Raji (cell line): ENCODE results near the gene KRTAP10-2.
"Not testable (repeated sequence)": the region's sequence is repeated elsewhere in the genome, so short reads cannot be mapped to it uniquely, and the experiment has no call there.

Source experiments
- POLR2A ChIP-seq: IDR thresholded peaks from 2 replicates; pipeline ENCODE4 v1.6.1; 2011; ENCODE audit warnings: low read depth, low read length, control low read depth; ENCODE audit not compliant: insufficient read depth

Gene KRTAP10-2

GRCh38 chr21:44551340-44551961 lies at the start of gene KRTAP10-2:
TSS of gene KRTAP10-2 (minus strand) at chr21:44551505. CDS start at chr21:44551458, 47 bp downstream.
- TF ChIP-seq POLR2A = no peak

- not testable (repeated sequence) for TF ChIP-seq POLR2A
Measured at GRCh38 chr21:44600118-44600978, 49.0 kb upstream of the KRTAP10-2 start, which contains the start of gene KRTAP10-7. TSS of gene KRTAP10-7 (plus strand) at chr21:44600597. CDS start at chr21:44600622, 25 bp downstream.

- no peak for TF ChIP-seq POLR2A
Measured at GRCh38 chr21:44599264-44600029, 48.1 kb upstream of the KRTAP10-2 start.

GRCh38 chr21:44598061-44598460 lies 46.8 kb upstream of the KRTAP10-2 start:
- TF ChIP-seq POLR2A = no peak

- no peak for TF ChIP-seq POLR2A
Measured at GRCh38 chr21:44596068-44596725, 44.9 kb upstream of the KRTAP10-2 start.

GRCh38 chr21:44595524-44595923 lies 44.2 kb upstream of the KRTAP10-2 start:
- TF ChIP-seq POLR2A = no peak

- no peak for TF ChIP-seq POLR2A
Measured at GRCh38 chr21:44594406-44594916, 43.2 kb upstream of the KRTAP10-2 start.

- TF ChIP-seq POLR2A = no peak
Measured at GRCh38 chr21:44593598-44594405, 42.5 kb upstream of the KRTAP10-2 start.

GRCh38 chr21:44592446-44593311 lies 41.4 kb upstream of the KRTAP10-2 start, which contains the start of gene KRTAP10-6:
TSS of gene KRTAP10-6 (minus strand) at chr21:44592505. CDS start at chr21:44592484, 21 bp downstream.
- no peak for TF ChIP-seq POLR2A

GRCh38 chr21:44590311-44590721 lies 39.0 kb upstream of the KRTAP10-2 start:
- TF ChIP-seq POLR2A = no peak

- no peak for TF ChIP-seq POLR2A
Measured at GRCh38 chr21:44589586-44590305, 38.4 kb upstream of the KRTAP10-2 start.

- no peak for TF ChIP-seq POLR2A
Measured at GRCh38 chr21:44589094-44589493, 37.8 kb upstream of the KRTAP10-2 start.
